Effector CD4-positive, alpha-beta T cell (primary cell): ENCODE measurements around the gene SPTBN5.

ENCODE experiments used
- DNase-seq: peaks from one replicate; pipeline ENCODE4 v3.0.0-alpha.2; 2020

SPTBN5 gene

DNA sequence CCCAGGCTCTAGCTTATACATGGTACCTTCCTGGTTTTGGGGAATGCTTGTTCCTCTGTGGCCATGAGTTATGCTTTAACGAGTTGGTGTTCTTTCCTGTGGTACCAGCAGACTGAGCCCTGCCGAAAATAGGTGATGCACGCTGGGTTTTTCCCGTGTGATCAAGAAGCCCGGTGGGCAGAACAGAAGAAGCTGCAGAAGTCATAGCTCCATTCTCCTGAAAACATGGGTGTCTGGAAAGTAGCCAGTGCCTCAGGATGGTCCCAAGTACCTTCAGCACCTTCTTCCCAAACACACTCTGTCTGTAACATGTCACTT, 94.4 kb downstream of the SPTBN5 start:
- DNase-seq: no peak

DNA sequence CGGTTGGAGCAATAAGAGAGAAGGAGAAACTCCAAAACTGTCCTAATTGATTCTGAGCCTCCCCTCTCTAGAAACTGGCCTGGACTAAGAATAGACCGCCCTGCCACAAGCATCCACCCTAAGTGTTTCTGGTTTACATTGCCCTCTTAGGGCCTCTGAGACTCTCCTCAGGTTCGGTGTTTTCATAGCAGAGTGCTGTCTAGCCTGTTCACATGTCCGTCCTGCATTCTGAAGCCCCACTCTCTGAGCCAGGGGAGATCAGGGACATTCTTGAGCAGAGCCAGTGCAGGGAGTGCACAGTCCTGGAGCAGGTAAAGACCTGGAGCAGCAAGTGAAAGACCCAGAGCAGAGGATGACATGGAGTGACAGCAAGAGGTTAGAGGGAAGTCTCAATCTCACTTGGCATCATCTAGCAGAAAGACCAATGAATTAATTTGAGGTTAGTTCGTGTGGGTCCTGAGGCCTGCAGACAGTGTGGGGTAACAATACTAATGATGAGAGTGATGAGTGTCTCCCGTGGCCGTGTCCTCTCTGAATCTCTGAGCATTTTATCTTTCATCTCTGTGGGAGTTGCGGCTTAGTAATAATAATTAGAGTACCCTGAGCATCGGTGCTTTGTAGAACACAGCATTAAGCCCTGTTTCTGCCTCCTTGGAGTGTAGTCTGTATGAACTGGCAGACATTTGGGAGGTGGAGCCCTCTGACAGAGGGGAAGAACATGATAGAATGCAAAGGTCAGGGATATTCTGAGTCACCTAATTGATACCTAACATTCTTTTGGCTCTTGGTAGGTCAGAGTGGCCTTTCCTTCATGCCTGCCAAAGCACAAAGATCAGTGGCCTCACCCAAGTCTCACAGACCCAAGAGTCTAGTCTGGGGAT, 95.0 kb downstream of the SPTBN5 start:
- no peak for DNase-seq
